HG03135 (cell line): Measurements from ENCODE around the gene WNK1.
"Not testable (repeated sequence)": the region's sequence is repeated elsewhere in the genome, so short reads cannot be mapped to it uniquely, and the experiment has no call there.

ENCODE experiments used
- ATAC-seq: cut with Tn5 transposase; IDR thresholded peaks from one replicate; pipeline ENCODE4 v1.9.1; 2021; ENCODE audit warnings: mild to moderate bottlenecking, moderate library complexity; ENCODE audit not compliant: unreplicated experiment

WNK1 gene

DNA sequence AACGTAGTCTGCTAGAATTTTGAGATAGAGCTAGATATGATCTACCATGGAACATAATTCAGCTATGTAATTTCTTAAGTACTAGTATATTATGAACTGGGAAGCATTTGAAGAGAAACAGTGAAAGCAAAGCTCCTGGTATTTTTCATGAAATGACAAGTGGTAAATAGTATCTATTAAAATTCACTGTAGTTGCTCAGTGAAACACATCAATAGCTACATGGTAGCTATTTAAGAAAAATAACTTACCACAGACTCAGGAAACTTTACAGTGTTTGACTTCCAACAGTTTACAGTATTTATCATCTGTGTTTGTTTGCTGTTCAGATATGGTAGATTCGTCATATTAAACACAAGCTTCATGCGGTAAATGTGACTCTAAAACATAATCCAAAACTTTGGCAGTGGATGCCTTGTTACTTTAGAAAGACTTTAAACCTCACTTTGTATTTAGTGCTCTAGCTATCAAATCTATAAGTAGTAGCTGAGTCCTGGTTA lies 25.2 kb downstream of the WNK1 start:
- no peak for ATAC-seq

DNA sequence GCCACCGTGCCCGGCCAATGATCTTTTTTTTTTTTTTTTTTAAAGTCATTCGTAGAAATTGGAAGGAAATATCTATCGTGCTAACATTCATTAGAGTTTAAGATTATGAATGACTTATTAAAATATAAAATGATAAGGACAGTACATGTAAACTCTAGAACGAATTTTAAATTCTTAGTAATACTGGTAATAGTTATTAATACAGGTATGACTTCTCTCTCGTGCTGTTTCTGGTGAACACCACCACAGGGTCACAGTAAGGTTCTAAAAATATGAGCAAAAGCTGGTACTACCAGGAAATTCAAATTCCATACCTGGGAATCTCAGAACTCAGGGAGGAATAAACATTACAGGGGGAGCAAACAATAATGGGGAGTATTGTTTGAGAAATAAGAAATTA lies 26.2 kb downstream of the WNK1 start:
- ATAC-seq, result no peak

DNA sequence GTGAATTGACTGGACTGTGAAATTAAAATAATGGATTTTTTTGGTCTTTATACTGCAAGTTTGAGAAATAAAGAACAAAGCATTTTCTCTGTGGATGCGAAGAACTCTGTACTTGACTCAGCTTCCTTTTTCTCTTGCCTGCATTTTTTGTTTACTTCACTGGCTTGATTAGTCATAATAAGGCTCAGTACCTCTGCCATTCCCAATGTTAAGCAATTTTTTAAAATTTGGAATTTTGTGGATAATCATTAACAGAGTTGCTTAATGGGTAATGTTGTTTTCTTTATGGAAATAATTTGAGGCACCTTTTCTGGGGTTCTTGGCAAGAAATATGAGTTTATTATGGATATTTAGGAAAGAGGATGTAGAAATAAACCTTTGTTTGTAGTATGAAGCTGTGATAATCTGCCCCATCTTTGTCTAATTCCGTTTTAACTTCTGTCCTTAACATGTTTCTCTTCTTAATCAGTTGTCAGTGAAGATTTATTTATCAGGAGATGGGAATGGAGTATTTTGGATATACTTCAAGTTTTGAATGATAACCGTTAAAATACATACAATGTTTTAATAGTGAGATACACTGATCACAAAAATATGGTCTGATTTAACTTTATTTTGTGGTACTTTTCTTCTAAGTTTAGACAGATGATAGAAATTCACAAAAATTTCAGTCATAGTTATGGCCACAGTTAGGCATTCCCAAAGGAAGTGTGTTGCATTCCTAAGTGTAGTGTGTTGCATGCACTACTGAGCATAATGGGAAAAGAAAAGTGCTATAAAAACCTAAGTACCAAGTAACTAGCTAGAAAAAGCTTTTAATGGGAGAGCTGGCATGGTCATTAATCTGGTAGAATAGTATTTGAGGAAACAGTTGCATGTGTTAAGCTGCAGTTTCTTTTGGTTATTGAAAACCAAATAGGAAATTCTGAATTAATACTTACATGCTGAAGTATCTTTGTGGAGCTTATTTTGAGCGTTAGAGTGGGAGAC lies 27.7 kb downstream of the WNK1 start:
- no peak for ATAC-seq

DNA sequence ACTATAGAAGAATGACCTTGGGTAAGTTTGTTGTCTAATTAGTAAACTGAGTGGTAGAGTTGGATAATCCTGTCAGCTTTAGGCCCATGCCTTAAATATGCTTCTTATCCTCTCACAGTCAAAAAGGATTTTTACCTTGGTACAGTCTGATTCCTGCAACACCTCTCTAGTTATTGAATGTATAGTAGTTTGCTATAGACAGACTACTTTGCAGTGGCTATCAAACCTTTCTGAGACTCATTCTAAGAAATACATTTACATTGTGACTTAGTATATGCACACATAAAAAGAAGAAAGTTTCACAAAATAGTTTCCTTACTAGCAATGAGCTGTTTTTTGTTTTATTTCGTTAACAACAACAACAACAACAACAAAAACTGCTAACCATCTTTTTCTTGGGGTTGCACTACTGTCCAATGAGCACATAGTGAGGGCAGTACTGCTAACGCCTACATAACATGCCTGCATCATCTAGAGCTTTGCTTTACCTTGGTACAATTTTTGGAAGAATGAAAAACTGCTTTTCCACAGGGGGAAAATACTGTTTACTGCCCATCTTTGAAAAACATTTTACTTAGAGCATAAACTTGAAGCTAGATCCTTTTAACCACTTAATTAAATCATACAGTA lies 28.5 kb downstream of the WNK1 start:
- no peak for ATAC-seq

DNA sequence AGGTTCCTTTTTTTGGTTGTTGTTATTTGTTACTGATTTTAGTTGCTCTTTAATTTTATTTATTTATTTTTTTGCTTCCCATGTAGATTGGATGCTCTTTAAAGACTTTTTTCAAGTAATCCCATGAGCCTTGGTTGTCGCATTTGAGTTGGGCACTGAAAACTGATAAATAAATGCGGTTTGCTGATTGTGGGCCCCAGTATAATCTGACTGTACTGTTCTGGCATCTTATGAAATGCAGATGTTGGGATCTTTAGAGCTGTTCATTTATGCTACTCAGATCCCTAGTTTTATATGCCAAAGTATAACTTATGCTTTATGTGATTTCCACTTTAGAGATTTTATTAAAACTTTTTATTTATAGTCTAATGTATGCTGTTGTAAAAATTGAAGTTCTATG lies 33.3 kb downstream of the WNK1 start:
- ATAC-seq, result no peak

DNA sequence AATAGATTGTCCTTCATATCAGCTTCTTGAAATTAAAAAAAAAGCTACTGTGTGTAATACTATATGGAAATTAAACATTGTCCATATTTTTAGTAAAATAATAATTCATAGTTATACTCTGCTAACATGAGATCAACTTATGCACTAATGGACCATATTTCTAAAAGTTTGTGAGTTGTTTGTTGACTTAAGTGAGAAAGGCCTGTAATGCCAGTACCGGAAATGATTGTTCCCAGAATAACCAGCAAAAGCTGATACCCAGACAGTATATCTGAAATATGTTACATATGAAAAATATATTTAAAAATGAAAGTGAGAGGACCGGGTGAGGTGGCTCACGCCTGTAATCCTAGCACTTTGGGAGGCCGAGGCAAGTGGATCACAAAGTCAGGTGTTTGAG lies 35.9 kb downstream of the WNK1 start:
- no peak for ATAC-seq

DNA sequence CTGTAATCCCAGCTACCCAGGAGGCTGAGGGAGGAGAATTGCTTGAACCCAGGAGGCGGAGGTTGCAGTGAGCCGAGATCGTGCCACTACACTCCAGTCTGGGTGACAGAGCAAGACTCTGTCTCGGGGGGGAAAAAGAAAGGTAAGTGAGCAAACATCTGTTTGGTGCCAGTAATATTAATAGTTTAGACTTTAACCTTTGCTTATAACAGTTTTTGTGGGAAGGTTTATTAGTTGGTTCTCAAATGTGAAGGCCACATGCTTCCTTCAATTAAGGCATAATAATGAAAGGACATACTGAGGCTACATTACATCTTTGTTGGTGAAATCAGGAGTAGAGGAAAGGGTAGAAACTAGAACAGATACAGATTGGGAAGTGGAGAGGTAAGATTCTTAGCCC lies 36.4 kb downstream of the WNK1 start:
- not testable (repeated sequence) for ATAC-seq

DNA sequence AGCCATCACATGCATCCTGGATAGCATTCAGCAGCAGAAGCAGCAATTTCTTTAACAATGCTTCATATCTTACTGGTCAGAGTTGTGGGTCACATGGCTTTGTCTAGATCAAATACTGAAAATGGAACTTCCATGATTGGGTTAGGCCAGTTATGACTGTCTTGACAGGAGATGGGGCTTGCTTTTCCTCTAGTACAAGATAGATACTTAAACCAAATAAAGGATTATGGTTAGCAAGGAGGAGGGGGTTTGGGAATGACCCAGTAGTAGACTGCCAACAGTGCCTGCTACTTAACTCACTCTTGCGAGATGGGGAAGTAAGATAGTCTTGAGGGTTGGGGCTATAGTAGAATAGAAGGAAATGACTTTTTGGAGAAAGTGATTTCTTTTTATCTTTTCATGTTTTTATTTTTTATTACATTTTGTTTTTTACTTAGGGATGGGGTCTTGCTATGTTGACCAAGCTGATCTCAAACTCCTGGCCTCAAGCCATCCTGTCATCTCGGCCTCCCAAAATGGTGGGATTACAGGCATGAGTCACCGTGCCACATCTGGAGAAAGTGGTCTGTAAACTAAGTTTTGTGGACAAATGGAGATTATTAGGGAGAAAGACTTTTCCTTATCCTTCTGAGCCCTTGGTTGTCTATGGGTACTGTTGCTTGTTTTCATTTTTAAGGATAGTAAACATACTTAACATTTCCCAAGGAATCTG lies 37.6 kb downstream of the WNK1 start:
- ATAC-seq, result no peak

DNA sequence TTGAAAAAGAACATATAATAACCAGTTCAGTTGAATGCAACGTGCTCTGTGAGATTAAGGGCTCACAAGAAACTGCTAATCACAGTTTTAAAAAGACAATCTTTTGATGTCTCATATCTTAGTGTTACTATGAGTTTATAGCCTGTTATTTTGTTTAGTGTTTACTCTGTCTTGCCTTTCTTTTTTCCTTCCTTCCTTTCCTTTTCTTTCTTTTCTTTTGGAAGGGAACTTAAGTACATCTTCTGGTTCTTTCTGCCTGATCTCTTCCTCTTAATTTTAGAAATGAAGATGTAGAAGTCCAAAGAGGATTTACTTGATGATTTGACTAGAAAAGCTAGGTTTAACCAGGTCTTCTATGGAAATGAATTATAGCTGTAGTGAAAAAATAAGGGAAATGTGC lies 38.2 kb downstream of the WNK1 start:
- no peak for ATAC-seq

DNA sequence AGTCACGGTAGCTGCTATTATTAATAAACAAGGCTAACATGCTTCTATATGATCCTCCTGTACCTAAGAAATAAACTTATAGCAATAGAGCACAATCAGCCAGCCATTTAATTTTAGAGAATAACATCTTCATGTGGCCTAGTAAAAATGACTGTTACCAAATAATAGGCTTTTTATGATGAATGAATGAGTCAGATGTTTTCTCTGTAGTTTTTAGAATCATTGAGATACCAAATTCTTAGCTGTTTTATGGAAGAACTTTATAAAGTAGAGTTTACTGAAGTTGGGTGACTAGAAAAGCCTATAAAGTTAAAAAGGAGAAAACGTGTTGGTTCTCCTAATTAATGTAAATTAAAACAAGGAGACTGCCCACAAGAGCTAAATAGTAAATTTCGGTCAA lies 40.7 kb downstream of the WNK1 start:
- ATAC-seq, result no peak

DNA sequence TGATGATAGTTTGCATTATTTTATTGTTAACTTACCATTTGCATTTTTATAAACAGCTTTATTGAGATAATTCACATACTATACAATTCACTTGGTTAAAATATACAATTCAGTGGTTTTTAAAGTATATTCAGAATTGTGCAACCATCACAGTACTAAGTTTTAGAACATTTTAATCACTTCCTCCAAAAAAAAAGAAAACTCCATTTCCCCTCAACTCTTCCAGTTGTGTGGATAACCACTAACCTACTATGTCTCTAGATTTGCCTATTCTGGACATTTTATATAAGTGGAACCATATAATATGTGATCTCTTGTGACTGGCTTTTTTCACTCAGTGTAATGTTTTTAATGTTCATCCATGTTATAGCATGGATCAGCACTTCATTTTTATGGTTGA lies 41.3 kb downstream of the WNK1 start:
- ATAC-seq, result no peak

DNA sequence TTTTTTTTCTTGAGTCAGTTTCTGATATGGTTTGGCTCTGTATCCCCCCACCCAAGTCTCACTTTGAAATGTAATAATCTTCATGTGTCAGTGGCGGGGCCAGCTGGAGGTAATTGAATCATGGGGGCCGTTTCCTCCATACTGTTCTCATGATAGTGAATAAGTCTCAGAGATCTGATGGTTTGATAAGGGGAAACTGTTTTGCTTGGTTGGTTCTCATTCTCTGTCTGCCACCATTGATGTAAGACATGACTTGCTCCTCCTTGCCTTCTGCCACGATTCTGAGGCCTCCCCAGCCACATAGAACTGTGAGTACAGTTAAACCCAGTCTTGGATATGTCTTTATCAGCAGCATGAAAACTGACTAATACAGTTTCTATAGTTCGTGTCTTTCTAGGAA lies 42.9 kb downstream of the WNK1 start:
- ATAC-seq, result no peak

DNA sequence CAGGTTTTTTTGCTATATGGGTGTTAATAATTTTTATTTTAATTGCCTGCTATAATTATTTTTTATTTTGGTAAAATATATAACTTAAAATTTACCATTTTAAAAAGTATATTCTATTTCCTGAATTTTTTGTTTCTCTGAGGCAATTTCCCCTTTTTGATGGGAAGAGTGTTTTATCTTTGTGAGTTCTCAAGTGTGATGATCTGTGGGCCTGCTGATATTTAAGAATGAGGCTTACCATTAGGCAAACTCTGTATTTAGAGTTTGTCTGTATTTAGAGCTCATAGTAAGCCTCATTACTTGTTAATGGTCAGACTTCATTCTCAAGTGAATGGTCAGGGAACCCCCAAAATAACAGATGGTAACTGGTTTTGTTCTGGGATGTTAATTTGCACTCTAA lies 48.0 kb downstream of the WNK1 start:
- ATAC-seq, result no peak

DNA sequence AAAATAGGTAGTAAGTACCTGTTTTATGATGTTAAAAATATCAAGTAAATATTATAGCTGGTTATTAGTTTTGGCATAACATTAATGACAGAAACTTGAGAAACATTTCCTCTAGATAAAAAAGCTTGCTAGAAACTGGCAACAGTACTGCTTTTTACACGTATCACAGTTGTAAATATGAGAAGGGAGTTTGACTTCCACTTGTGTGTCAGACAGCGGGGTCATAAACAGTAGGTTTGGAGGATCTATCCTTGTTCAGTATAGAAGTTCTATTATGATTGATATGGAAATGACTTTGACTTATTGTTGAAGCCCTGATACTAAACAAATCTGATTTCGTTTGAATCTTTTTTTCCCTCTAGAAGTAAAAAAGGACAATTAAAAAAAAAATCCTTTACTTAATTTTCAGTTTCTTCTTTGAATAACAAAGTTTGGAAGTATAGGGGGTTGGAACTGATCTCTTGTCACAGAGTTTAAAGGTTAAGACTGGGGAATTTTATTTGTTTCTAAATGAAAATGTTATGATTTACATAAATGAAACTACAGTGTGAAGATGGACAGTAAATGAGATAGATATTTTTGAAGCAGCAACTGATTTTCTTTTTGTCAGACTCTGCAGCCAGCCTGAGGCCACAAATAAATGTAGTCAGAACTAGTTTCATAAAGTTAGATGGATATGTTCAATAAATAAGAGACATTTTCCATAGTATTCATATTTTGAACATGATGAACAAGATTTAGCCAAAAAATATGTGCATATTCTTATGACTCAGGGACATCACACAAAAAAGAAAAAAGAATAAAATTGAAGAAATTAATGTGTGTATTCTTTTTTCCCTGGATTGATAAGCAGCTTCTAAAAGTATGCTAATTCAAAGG lies 50.1 kb downstream of the WNK1 start:
- ATAC-seq, result no peak

DNA sequence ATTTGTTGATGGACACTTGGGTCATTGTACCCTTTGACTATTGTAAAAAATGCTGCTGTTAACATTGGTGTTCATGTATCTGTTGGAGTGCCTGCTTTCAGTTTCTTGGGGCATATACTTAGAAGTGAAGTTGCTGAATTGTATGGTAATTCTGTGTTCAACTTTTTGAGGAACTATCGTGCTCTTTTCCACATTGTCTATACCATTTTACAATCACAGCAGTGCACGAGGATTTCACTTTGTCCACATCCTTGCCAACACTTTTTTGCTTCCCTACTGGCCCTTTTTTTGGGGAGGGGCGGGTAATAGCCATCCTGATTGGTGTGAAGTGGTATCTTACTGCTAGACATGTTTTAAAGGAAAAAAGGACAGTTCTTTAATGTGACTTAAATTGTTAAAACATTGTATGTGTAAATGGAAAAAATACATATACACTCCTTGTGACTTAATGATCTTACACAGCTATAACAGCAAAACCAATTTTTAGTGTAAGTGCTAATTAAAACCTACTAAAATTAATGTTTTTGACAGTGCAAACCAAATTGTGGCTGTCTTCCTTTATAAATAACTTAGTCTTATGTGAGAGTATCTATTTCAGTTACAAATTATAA lies 52.7 kb downstream of the WNK1 start:
- no peak for ATAC-seq

DNA sequence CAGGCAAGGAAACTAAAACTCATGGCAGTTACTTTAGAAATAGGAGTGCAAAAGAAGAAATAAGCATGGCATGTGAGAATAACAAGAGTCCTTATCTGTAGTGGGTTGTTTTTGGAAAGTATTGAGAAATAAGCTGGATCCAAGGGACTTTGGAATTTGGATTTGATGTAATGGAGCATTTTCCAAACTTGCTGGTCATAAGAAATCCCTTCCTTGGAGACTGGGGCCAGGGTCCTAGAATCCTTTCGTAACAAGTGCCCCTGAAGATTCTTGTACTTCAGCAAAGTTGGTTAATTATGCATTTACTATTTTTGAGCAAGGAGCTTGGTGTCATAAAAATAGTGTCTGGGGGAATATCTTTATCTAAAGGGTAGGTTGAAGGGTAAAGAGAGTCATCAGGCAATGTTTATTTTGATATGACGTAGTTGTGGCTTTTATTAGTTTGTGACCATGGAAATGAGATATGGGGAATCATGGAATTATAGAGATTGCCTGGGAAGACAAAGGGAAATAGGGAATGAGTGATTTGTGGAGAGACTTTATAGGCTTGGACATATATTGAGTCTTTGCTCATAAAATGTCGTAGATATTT lies 53.9 kb downstream of the WNK1 start:
- no peak for ATAC-seq

DNA sequence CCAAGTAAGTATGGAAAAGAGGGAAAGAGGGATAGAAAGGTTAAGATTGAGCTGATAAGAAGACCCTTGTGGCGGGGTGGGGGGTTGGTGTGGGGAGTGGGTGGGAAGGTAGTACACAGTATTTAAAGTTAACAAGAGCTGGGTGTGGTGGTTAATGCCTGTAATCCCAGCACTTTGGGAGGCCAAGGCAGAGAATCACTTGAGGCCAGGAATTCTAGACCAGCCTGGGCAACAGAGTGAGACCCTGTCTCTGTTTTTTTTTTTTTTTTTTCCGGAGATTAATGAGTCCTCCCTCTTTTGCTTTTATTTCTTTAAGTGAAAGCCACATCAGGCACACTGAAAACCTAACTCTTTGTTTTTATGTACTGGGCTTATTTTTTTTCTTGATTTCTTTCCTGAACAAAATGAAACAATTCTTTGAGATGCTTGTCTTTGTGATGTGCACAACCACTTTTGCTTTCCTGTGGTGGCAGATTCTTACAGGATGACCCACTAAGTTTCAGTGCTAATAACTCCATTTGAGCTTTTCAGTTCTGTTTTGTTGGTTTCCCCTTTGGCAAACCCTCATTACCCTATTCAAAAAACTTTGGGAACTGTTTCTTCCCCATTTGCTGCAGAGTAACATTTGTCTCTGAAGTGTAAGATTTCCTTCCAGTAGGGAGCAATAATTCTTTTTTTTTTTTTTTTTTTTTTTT lies 54.8 kb downstream of the WNK1 start:
- no peak for ATAC-seq

DNA sequence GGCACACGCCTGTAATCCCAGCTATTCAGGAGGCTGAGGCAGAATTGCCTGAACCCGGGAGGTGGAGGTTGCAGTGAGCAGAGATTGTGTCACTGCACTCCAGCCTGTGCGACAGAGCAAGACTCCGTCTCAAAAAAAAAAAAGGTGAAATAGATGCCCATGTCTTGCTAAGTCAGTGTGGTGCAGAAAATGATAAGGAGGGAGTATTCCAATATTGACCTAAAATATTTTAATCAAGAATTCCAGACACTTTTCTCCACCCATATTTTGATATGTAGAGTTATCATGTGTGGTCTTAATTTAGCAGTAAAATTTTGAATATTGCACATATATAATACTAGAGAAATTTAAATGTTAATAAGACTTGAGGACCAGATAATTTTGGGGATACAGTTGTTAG lies 57.7 kb downstream of the WNK1 start:
- no peak for ATAC-seq
